Non-pigmented ciliary epithelial cell (primary cell): ENCODE results near the gene DAD1.
"Not testable (repeated sequence)": the region's sequence is repeated elsewhere in the genome, so short reads cannot be mapped to it uniquely, and the experiment has no call there.

Experiments used
- DNase-seq: peaks from one replicate; pipeline ENCODE4 v3.0.0-alpha.2; 2010; ENCODE audit warnings: low read depth

Gene DAD1

DNA sequence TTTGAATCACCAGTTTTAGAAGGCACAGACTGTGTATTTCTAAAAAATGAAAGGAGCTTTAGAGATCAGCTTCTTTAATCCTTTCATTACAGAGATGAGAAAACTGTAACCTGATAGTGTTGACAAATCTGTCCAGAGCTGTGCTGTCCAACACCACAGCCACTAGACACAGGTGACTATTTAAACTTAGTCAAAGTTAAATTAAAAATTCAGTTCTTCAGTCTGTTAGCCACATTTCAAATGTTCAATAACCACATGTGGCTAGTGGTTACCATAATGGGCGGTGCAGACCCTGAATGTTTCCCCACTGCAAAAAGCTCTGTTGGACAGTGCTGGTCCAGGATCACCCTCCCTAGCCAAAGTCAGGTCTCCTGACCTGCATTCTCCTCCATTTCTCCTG lies 21.6 kb downstream of the DAD1 start:
- no peak for DNase-seq

- DNase-seq: no peak
Observed at GRCh38 chr14:22566845-22567244, 22.2 kb downstream of the DAD1 start.

GRCh38 chr14:22566266-22566665 lies 22.8 kb downstream of the DAD1 start:
- DNase-seq: not testable (repeated sequence)

GRCh38 chr14:22565391-22565945 lies 23.6 kb downstream of the DAD1 start:
- DNase-seq: no peak

GRCh38 chr14:22564463-22564862 lies 24.6 kb downstream of the DAD1 start:
- no peak for DNase-seq

- no peak for DNase-seq
Observed at GRCh38 chr14:22563987-22564386, 25.0 kb downstream of the DAD1 start.

- DNase-seq: no peak
Observed at GRCh38 chr14:22561661-22562579, 27.1 kb downstream of the DAD1 start.

DNA sequence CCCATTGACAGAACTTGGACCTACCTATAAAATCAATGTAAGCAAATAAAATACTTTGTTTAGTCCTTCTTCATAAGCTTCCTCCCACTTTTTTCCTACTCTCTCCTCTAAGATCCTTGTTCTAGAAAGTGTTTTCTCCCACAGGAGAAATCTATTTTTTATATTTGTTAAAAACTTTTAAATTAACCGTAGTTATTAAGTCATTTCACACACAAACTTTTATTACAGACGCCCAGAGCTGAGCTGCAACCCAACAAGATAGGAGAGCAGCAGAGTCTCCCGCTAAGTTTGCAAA lies 27.7 kb downstream of the DAD1 start:
- DNase-seq: no peak

GRCh38 chr14:22560662-22561365 lies 28.2 kb downstream of the DAD1 start:
- DNase-seq: no peak

GRCh38 chr14:22559041-22559440 lies 30.0 kb downstream of the DAD1 start:
- DNase-seq: no peak

DNA sequence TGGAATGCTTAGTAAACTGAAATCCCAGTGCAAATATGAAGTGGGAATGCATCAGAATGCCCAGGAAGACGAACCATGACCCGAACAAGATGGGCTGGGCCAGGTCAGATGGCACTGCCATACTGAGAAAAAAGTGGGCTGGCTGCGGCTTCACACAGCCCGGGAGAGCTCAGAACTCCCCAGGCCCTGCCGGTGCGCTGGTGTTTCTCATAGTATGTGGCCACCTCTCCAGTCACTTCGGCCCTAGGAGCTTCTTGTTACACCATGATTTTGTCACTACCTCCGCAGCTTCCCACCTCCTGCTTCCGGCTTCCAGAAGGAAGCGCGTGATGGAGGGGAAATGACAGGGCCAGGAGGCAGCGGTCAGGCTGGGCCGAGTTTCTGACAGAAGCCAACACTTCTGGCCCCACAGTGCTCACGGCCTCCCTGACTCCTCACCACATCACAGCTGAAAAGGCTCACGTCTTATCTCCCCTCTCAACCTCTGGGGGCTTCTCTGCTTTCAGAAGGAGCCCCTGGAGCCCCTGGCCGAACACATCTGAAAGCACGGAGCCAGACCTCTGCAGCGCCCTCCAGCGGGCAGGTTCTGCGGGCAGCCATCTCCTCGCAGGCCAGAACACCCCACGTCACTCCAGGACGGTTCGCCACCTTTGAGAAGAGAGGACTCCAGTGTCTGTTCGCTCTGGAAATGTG lies 30.7 kb downstream of the DAD1 start:
- DNase-seq: no peak

DNA sequence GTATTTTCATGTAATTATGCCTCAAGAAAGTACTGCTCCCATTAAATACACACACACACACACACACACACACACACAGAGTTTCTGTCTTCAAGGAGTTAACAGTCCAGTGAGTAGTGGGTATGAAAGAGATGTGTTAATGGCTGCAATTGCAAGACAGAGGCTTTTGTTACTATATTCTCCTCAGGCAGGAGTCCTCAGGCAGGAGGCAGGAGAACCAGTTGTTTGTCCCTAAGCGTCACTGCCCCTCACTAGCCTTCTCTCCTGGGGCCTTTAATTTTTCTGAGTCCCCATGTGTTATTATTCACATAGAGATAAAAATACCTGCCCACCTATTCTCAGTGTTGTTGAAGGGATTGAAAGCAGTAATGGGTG lies 31.2 kb downstream of the DAD1 start:
- DNase-seq: no peak

DNA sequence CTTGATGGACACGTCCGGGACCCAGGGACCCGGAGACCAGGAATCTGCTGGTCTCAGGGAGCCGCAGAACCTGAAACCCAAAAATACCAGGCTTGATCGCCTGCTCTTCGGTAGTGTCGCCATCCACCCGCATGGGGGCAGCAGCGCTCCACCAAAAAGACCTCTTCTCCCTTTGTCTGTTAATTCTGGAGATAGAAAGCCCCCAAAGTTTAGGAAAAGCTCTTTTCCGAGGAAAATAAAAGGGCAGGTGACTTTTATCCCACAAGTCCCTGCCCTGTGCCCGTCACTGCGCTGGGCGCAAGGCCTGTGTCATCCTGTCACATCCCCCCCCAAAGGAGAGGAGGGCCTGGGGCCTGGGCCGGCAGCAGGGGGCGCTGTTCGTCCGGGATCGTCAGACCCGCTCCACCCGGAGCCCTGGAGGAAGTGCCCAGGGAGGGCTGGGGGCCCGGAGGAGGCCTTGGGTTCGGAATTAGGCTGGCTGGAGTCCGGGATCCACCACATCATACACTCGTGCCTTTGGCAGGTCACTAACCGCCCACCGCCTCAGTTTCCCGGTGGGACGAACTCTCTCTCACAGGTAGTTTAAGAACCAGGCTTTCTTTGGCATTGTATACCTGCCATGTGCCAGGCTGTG lies 31.9 kb downstream of the DAD1 start:
- no peak for DNase-seq

DNA sequence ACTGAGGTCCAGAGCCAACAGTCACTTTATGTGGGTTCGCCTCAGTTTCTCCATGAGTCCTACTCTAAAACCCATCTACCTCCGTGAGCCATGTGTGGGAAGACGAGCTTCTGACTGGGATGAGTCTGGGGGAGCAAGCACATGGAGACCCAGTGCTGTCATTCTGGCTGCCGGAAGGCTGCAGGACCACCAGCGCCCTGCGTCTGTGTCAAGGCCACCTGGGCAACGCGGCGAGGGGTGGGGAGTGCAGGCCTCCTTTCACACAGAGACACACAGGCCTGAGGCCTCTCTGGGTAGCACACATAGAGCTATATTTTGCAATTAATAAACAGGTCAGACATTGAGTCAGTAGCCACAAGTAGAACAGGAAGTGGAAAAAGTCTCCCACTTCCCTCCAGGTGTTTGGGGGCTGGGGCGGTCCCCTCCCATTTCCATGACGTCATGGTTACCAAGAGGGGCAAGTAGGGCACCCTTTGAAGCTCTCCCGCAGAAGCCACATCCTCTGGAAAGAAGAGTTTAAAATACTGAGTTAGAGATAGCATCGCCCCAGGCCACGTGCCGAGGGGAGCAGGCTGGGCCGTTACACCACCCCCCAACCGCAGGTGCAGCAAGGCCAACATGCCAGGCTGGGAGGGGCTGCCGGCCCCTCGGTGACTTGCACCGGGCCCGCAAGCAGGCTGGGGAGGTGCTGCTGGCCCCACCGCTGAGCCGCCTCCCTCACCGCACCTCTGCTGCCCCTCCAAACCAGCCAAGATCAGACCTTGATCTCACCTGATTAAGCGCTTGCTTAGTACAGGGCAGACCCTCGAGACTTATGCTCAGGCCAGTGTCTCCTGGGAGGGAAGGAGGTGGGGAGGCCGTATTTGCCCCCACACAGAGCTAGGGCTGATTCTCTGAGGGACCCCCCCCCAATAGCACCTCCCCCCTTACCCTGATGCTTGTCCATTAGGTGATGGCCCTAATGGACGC lies 32.7 kb downstream of the DAD1 start:
- peak; percentile 75 for DNase-seq

DNA sequence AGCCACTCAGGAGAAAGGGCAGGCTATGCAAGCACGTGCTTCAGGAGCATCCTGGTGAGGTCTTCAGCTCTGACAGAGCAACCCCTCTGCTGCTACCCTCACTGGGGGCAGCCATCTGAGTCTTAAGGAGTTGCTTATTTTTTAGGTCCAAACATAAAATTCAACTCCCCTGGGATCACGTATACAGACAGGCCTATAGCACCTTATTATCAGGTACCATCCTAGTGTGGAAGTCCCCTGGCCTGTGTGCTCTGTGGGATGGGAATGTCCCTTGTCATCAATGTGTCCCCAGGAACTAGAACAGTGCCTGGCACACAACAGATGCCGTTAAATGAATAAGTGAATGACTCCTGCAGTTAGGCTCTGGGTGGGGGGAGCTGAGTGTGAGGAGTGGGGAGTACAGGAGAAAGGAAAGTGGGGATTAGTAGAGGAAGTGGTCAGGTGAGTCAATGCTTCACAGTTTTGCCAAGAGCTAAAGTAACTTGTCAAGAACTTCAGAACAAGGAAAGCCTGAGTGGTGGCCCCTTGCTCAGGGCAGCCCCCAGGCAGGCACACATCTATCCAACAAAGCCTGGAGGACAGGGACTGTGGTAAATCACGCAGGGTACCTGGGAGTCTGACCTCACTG lies 33.5 kb downstream of the DAD1 start:
- no peak for DNase-seq

DNA sequence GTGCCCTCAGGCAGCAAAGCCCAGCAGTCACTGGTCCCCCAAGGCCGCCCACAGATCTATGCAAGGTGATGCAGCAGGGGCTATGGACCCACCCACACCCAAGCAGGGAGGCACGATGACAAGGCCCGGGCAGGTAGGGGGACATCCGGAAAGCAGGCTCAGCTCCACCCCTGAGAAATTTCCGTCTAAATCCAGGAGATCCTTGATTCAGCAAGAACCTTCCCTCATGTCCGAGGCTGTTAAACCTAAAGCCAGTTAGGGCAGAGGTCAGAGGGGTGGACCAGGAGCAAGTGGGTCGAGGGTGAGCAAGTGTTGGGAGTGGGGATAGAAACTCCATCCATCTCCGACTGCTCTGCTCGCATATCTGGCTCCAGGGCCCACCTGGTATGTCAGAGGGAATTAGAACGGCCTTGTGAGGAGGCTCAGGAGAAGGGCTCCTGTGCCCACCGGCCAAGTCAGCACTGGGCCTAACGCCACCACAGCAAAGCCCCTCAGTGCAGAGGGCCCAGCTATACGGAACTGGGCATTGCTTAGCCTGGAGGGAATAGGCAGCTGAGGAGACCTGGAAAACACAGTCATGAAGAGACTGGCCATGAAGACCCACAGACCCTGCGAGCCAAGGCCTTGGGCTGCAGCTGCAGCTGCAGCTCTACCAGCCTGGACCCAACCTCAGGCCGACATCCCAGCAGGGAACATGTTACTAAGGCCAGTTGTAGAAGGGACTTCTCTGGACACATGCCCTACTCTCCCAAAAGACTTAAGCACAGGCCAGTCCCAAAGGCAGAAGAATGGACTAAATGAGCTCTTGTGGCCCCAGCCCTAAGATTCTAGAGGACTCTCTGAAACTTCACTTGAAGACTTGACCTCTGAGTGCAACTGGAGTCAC lies 34.3 kb downstream of the DAD1 start:
- no peak for DNase-seq

DNA sequence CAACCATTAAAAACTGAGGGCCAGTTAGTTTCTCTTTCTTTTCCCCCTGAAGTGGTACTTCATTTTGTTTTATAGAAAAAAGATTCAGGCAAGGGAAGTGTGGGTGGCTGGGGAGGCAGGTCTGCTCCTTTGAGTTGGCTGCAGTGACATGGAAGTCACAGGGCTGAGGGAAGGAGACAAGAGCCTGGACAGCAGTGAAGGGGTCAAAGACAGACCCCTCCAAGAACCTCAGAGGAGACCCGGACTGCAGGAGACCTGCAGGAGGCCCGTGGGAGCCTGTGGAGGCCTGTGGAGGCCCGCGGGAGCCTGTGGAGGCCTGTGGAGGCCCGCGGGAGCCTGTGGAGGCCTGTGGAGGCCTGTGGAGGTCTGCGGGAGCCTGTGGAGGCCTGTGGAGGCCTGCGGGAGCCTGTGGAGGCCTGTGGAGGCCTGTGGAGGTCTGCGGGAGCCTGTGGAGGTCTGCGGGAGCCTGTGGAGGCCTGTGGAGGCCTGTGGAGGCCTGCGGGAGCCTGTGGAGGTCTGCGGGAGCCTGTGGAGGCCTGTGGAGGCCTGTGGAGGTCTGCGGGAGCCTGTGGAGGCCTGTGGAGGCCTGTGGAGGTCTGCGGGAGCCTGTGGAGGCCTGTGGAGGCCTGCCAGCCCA lies 35.0 kb downstream of the DAD1 start:
- DNase-seq: not testable (repeated sequence)

DNA sequence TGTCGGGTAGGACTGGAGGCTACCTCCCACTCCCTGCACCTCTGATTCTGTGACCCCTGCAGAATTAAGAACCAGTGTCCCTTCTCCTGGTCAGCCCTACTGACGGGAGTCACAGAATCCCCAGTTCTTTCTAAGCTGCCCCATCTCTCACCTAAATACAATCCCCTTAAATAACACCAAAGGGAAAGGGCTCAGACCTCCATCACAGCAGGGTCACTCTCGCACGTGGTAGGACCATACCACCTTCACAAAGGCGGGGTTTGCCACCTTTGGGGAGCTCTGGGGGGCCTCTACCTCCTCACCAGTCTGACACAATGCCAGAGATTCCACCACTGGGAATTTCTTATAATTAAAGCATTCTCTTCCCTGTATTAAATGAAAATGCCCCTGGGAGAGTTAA lies 35.6 kb downstream of the DAD1 start:
- DNase-seq: no peak

DNA sequence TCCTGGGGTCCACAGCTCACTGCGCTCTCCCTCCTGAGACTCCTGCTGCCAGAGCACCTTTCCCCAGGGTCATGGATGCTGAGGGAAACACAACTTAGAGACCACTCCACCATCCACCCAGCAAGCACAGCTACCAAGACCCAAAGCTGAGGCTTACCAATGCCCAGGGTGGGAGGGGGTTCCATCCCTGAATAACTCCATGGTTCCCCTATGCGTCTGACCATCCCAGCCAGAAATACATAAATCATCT lies 36.3 kb downstream of the DAD1 start:
- no peak for DNase-seq
